Mesenchymal stem cell (in vitro differentiated cells and primary cell): ENCODE data around the gene SIRT6.
"Not testable (repeated sequence)": the region's sequence is repeated elsewhere in the genome, so short reads cannot be mapped to it uniquely, and the experiment has no call there.

Source experiments
- DNase-seq: peaks from one replicate; pipeline ENCODE4 v3.0.0-alpha.2; 2013
- H2AFZ ChIP-seq: one replicate; pipeline ENCODE4 v1.6.1; 2013; ENCODE audit warnings: low read depth, mild to moderate bottlenecking, control low read depth, inconsistent platforms, low read length, moderate library complexity
- H2AK5ac ChIP-seq: 2 replicates; pipeline ENCODE4 v1.6.1; 2013; ENCODE audit warnings: low read length, moderate library complexity, mild to moderate bottlenecking, inconsistent platforms; ENCODE audit not compliant: severe bottlenecking
- H2BK120ac ChIP-seq: one replicate; pipeline ENCODE4 v1.6.1; 2013; ENCODE audit warnings: low read depth, mild to moderate bottlenecking, inconsistent platforms, low read length, moderate library complexity
- H2BK12ac ChIP-seq, 2 experiments: one replicate each; pipeline ENCODE4 v1.6.1; 2013; ENCODE audit warnings: inconsistent platforms in 2 of 2, low read length in 2 of 2, mild to moderate bottlenecking in 2 of 2, moderate library complexity in 2 of 2, control low read depth in 1 of 2
- H2BK15ac ChIP-seq: one replicate; pipeline ENCODE4 v1.6.1; 2013; ENCODE audit warnings: mild to moderate bottlenecking, low read depth, inconsistent platforms; ENCODE audit not compliant: poor library complexity, severe bottlenecking
- H2BK5ac ChIP-seq: 2 replicates; pipeline ENCODE4 v1.6.1; 2013; ENCODE audit warnings: low read depth, mild to moderate bottlenecking, low read length, control low read depth, inconsistent platforms; ENCODE audit not compliant: poor library complexity, severe bottlenecking
- H3K14ac ChIP-seq, 2 experiments: one replicate each; pipeline ENCODE4 v1.6.1; 2013; ENCODE audit warnings: inconsistent platforms in 2 of 2, low read length in 2 of 2, control low read depth in 1 of 2, mild to moderate bottlenecking in 1 of 2, moderate library complexity in 1 of 2
- H3K18ac ChIP-seq, 2 experiments: one replicate each; pipeline ENCODE4 v1.6.1; 2013; ENCODE audit warnings: inconsistent platforms in 2 of 2, low read length in 2 of 2, control low read depth in 1 of 2, low read depth in 1 of 2, mild to moderate bottlenecking in 1 of 2
- H3K23ac ChIP-seq, 2 experiments: one replicate each; pipeline ENCODE4 v1.6.1; 2013; ENCODE audit warnings: inconsistent platforms in 2 of 2, low read length in 2 of 2, mild to moderate bottlenecking in 2 of 2, moderate library complexity in 2 of 2, control low read depth in 1 of 2
- H3K27ac ChIP-seq: 2 replicates; pipeline ENCODE4 v1.5.1; 2013; ENCODE audit warnings: mild to moderate bottlenecking, moderate library complexity, low read length, control low read depth, inconsistent platforms; ENCODE audit not compliant: poor library complexity, severe bottlenecking
- H3K27me3 ChIP-seq, 2 experiments: 2 replicates each; pipeline versions ENCODE4 v1.6.1 to v1.7.0; 2013; ENCODE audit warnings: low read length in 2 of 2, mild to moderate bottlenecking in 2 of 2, moderate library complexity in 2 of 2, control low read depth in 1 of 2, inconsistent platforms in 1 of 2; ENCODE audit not compliant: control insufficient read depth in 1 of 2, insufficient read depth in 1 of 2
- H3K36me3 ChIP-seq, 2 experiments: 2 replicates each; pipeline versions ENCODE4 v1.6.1 to v1.7.0; 2013; ENCODE audit warnings: low read length in 2 of 2, control low read depth in 1 of 2, inconsistent platforms in 1 of 2, low read depth in 1 of 2, mild to moderate bottlenecking in 1 of 2; ENCODE audit not compliant: insufficient read depth in 2 of 2, control insufficient read depth in 1 of 2
- H3K4ac ChIP-seq, 2 experiments: one replicate each; pipeline ENCODE4 v1.6.1; 2013; ENCODE audit warnings: inconsistent platforms in 2 of 2, low read length in 2 of 2, mild to moderate bottlenecking in 2 of 2, moderate library complexity in 2 of 2, control low read depth in 1 of 2, low read depth in 1 of 2
- H3K4me1 ChIP-seq: 2 replicates; pipeline ENCODE4 v1.6.1; 2013; ENCODE audit warnings: low read depth, low read length, control low read depth; ENCODE audit not compliant: control insufficient read depth, insufficient read depth
- H3K4me2 ChIP-seq: 2 replicates; pipeline ENCODE4 v1.6.1; 2013; ENCODE audit warnings: low read length, mild to moderate bottlenecking, inconsistent platforms; ENCODE audit not compliant: poor library complexity, severe bottlenecking
- H3K4me3 ChIP-seq, 2 experiments: 2 replicates each; pipeline versions ENCODE4 v1.5.1 to v1.7.0; 2013; ENCODE audit warnings: low read length in 2 of 2, mild to moderate bottlenecking in 2 of 2, control low read depth in 1 of 2, low read depth in 1 of 2; ENCODE audit not compliant: insufficient read depth in 1 of 2
- H3K79me1 ChIP-seq: replicated peaks from 2 replicates; pipeline ENCODE4 v1.6.1; 2013; ENCODE audit warnings: mild to moderate bottlenecking, control low read depth, low read length, inconsistent platforms; ENCODE audit not compliant: poor library complexity, severe bottlenecking
- H3K9ac ChIP-seq: 2 replicates; pipeline ENCODE4 v1.7.0; 2013; ENCODE audit warnings: mild to moderate bottlenecking, low read length, moderate library complexity
- H3K9me3 ChIP-seq: 2 replicates; pipeline ENCODE4 v1.7.0; 2013; ENCODE audit warnings: mild to moderate bottlenecking, low read length; ENCODE audit not compliant: control insufficient read depth
- H4K8ac ChIP-seq: one replicate; pipeline ENCODE4 v1.6.1; 2013; ENCODE audit warnings: inconsistent platforms, mild to moderate bottlenecking, low read length, moderate library complexity
- H4K91ac ChIP-seq: one replicate; pipeline ENCODE4 v1.6.1; 2013; ENCODE audit warnings: mild to moderate bottlenecking, low read length, inconsistent platforms
- WGBS: methylation state at CpG from one replicate; pipeline ENCODE4 v1.1.7; 2013; ENCODE audit warnings: mixed read lengths; 5-methylcytosine and 5-hydroxymethylcytosine counted together

Gene SIRT6

DNA sequence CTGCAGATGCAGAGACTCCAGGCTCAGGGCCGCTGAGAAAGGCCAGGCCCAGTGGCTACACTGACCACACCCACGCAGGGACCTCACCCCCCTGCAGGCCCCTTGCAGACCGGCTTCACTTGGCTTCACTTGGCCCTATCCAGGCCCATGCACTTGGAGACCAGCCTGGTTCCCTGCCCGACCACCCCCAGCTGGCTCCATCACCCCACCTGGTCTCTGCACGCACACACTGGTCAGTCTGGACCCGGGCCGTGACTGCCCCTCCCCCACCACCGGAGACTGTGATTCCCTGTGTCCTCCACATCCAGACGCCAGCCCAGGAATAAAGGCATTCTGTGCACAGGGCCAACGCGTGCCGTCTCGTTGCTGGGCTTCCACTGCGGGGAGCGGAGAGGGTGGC is 42.1 kb upstream of the SIRT6 start:
- Histone ChIP-seq H3K18ac (peak overlapping the region in 1 of 2 experiments; percentile 5), H3K27ac (no peak overlapping the region), H3K4me2 (no peak overlapping the region), H2BK120ac (no peak overlapping the region), H3K4me1 (peaks cover 17% of the 10 kb centered on the region), H3K9ac (no peak overlapping the region), H2AFZ (no peak overlapping the region), H2BK5ac (no peak overlapping the region), H3K27me3 (peaks cover 0 to 43% of the 10 kb centered on the region in 2 experiments), H3K4ac (no peak overlapping the region), H3K9me3 (no peaks in the 10 kb centered on the region), H3K79me1 (no peaks in the 10 kb centered on the region), H3K23ac (no peak overlapping the region), H3K14ac (no peak overlapping the region), H4K8ac (no peak overlapping the region), H3K4me3 (peak overlapping the region in 1 of 2 experiments; percentile 11), H2BK12ac (no peak overlapping the region), H4K91ac (no peak overlapping the region), H2AK5ac (no peak overlapping the region), H3K36me3 (no peaks in the 10 kb centered on the region), H2BK15ac (no peak overlapping the region)
- no peak for DNase-seq
- WGBS, result 67% methylated on average over 15 of the region's 15 CpGs

DNA sequence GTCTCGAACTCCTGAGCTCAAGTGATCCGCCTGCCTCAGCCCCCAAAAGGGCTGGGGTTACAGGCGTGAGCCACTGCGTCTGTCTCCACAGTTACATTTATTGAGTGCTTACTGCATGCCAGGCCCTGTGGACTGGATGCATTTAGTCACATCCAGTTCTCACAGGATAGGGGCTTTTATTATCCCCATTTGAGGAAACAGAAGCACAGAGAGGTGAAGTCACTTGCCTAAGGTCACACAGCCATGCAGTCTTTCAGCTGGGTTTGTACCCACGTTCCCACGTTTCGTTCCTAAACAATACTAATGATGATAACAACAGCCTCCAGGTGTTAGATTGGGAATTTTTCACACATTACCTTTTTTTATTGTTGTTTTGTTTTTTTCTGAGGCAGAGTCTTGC is 37.8 kb upstream of the SIRT6 start:
- Histone ChIP-seq H3K4me3 (no peak overlapping the region), H3K36me3 (no peaks in the 10 kb centered on the region), H2BK12ac (no peak overlapping the region), H3K4me1 (peaks cover 19% of the 10 kb centered on the region), H3K4me2 (no peak overlapping the region), H3K79me1 (no peaks in the 10 kb centered on the region), H2BK120ac (no peak overlapping the region), H3K23ac (no peak overlapping the region), H4K8ac (no peak overlapping the region), H3K4ac (no peak overlapping the region), H2AK5ac (no peak overlapping the region), H3K9ac (no peak overlapping the region), H3K9me3 (no peaks in the 10 kb centered on the region), H2BK15ac (no peak overlapping the region), H4K91ac (no peak overlapping the region), H3K14ac (no peak overlapping the region), H3K27me3 (peaks cover 0 to 9% of the 10 kb centered on the region in 2 experiments), H3K18ac (no peak overlapping the region), H2BK5ac (no peak overlapping the region), H3K27ac (no peak overlapping the region), H2AFZ (no peak overlapping the region)
- 90% methylated on average over 5 of the region's 7 CpGs for WGBS
- no peak for DNase-seq

DNA sequence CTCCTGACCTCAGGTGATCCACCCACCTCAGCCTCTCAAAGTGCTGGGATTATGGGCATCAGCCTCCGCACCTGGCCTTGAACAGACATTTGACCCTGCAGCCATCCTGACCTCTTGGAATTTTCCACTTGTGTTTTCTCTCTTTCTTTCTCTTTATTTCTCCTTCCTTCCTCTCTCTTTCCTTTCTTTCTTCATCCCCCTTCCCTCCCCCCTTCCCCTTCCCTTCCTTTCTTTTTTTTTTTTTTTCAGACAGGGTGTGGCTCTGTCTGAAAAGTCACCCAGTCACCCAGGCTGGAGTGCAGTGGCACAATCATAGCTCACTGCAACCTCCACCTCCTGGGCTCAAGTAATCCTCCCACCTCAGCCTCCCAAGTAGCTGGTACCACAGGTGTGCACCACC is 36.2 kb upstream of the SIRT6 start:
- not testable (repeated sequence) for H3K27ac ChIP-seq, H3K23ac ChIP-seq, H2AK5ac ChIP-seq, H2BK12ac ChIP-seq, H3K36me3 ChIP-seq, H4K8ac ChIP-seq, H3K4ac ChIP-seq, H2BK15ac ChIP-seq, H3K79me1 ChIP-seq, H3K9me3 ChIP-seq, H3K14ac ChIP-seq, H4K91ac ChIP-seq, DNase-seq, H3K18ac ChIP-seq, H3K9ac ChIP-seq, H2BK5ac ChIP-seq, H3K4me3 ChIP-seq, H2BK120ac ChIP-seq, H2AFZ ChIP-seq, H3K4me2 ChIP-seq
- 96% methylated on average over 1 of the region's 1 CpG for WGBS
- Histone ChIP-seq H3K27me3 (peaks cover 0 to 13% of the 10 kb centered on the region in 2 experiments), H3K4me1 (peaks cover 14% of the 10 kb centered on the region)

DNA sequence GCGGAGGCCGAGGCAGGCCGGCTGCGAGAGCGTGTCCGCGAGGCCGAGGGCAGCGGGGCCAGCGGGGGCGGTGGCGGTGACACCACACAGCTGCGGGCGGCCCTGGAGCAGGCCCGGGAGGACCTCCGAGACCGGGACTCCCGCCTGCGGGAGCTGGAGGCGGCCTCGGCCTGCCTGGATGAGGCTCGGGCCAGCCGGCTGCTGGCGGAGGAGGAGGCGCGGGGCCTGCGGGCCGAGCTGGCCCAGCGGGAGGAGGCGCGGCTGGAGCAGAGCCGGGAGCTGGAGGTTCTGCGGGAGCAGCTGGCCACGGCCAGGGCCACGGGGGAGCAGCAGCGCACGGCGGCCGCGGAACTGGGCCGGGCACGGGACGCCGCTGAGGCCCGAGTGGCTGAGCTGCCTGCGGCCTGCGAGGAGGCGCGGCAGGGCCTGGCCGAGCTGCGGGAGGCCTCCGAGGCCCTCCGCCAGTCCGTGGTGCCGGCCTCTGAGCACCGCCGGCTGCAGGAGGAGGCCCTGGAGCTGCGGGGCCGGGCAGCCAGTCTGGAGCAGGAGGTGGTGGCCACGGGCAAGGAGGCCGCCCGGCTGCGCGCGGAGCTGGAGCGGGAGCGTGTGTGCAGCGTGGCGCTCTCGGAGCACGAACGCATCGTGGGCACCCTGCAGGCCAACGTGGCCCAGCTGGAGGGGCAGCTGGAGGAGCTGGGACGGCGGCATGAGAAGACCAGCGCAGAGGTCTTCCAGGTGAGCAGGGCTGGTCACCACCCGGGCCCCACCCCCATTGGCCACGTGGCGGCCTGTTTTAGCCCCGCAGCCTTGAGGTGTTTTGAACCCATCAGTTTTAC is 35.3 kb upstream of the SIRT6 start:
- Histone ChIP-seq H2BK120ac (no peak overlapping the region), H3K18ac (no peak overlapping the region), H2BK15ac (no peak overlapping the region), H4K91ac (no peak overlapping the region), H3K27me3 (peaks cover 0 to 19% of the 10 kb centered on the region in 2 experiments), H2AFZ (no peak overlapping the region), H2BK5ac (no peak overlapping the region), H2BK12ac (no peak overlapping the region), H3K4me2 (no peak overlapping the region), H4K8ac (no peak overlapping the region), H3K79me1 (no peaks in the 10 kb centered on the region), H3K9ac (no peak overlapping the region), H3K36me3 (no peaks in the 10 kb centered on the region), H2AK5ac (no peak overlapping the region), H3K23ac (no peak overlapping the region), H3K4ac (no peak overlapping the region), H3K4me3 (no peak overlapping the region), H3K4me1 (peaks cover 14% of the 10 kb centered on the region), H3K14ac (no peak overlapping the region), H3K9me3 (no peaks in the 10 kb centered on the region), H3K27ac (no peak overlapping the region)
- 96% methylated on average over 74 of the region's 81 CpGs for WGBS
- no peak for DNase-seq
